Measurements from ENCODE around the gene RAP1GDS1. TPM values are rescaled to one million over a fixed set of nuclear protein-coding genes. Genes with fewer than 3 reads are reported as not detected.

Gene RAP1GDS1
- total and polyA plus RNA-seq, 12 donors, result 5.9 to 38.1 (median 22.8) TPM

DNA sequence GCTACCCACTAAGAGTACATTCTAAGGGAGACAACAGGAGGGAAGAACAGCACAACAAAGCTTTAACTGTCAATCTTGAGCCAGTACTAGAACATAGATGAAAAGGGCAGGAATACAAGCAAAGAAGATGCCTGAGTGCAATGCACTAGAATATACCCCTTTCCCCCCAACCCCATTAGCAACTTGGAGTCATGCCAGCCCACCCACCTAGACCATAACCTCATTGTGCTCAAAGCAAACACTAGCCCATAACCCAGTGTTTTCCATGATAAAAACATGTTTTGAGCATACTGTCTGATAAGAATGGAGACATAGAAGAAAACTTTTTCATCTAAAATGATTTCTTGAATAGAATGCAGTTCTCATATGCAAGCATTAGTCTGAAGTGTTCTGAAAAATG is 183.2 kb downstream of the RAP1GDS1 start:
- H3K4me1 ChIP-seq (replicated peaks in 1 of 2), result peaks cover 5 to 6% of the 10 kb centered on the region in 2 donors
- TF ChIP-seq POLR2A (IDR thresholded peaks at IDR 0.05), result no peak
- TF ChIP-seq, protein P1, sequence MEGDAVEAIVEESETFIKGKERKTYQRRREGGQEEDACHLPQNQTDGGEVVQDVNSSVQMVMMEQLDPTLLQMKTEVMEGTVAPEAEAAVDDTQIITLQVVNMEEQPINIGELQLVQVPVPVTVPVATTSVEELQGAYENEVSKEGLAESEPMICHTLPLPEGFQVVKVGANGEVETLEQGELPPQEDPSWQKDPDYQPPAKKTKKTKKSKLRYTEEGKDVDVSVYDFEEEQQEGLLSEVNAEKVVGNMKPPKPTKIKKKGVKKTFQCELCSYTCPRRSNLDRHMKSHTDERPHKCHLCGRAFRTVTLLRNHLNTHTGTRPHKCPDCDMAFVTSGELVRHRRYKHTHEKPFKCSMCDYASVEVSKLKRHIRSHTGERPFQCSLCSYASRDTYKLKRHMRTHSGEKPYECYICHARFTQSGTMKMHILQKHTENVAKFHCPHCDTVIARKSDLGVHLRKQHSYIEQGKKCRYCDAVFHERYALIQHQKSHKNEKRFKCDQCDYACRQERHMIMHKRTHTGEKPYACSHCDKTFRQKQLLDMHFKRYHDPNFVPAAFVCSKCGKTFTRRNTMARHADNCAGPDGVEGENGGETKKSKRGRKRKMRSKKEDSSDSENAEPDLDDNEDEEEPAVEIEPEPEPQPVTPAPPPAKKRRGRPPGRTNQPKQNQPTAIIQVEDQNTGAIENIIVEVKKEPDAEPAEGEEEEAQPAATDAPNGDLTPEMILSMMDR (IDR thresholded peaks at IDR 0.05), result no peak
- H3K36me3 ChIP-seq (replicated peaks in 1 of 2), result no peaks in the 10 kb centered on the region
- no peak overlapping the region for H3K27ac ChIP-seq
- H3K27me3 ChIP-seq, result no peaks in the 10 kb centered on the region
- intact Hi-C loops (cut with DNase I), result no loop called here
- DNase-seq, result no peak
- H3K9me3 ChIP-seq (replicated peaks in 1 of 3), result no peaks in the 10 kb centered on the region
- no peak overlapping the region for H3K4me3 ChIP-seq

GRCh38 chr4:98446499-98447375 is 185.6 kb downstream of the RAP1GDS1 start:
- WGBS, 4 donors, result 69 to 75% (median 73%) methylated on average over 10 of the region's 10 CpGs
- H3K36me3 ChIP-seq (replicated peaks in 1 of 2), result no peaks in the 10 kb centered on the region
- no peak for TF ChIP-seq POLR2A (IDR thresholded peaks at IDR 0.05)
- TF ChIP-seq, protein P1 (IDR thresholded peaks at IDR 0.05), result no peak
- peak overlapping the region in 2 of 5 donors; percentile 28 to 49 for H3K27ac ChIP-seq
- H3K4me1 ChIP-seq (replicated peaks in 1 of 2), result peaks cover 5 to 6% of the 10 kb centered on the region in 2 donors
- H3K4me3 ChIP-seq, result no peak overlapping the region
- no peaks in the 10 kb centered on the region for H3K27me3 ChIP-seq
- DNase-seq, result peak in 1 of 7 donors; percentile 5
- intact Hi-C loops (cut with DNase I), result no loop called here
- no peaks in the 10 kb centered on the region for H3K9me3 ChIP-seq (replicated peaks in 1 of 3)

DNA sequence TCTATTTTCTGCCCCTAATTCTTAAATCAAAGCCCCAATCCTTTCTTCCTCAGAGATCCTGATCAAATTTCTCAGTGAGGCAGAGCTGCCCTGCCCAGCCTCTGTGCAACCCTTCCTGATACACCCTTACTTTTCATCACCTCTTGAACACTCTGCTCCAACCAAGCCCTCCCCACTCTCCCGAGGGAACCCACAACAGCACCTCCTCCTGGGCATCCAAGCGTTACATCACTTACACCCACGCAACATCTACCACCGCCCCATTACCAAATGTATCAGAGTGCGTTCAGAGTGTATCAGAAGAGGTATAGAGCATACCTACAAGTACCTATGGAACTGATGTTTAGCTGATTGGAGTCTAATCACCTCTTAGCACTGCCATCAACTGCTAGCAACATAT is 186.5 kb downstream of the RAP1GDS1 start:
- no peaks in the 10 kb centered on the region for H3K36me3 ChIP-seq (replicated peaks in 1 of 2)
- H3K27me3 ChIP-seq, result no peaks in the 10 kb centered on the region
- no peaks in the 10 kb centered on the region for H3K9me3 ChIP-seq (replicated peaks in 1 of 3)
- no peak for TF ChIP-seq POLR2A (IDR thresholded peaks at IDR 0.05)
- TF ChIP-seq, protein P1 (IDR thresholded peaks at IDR 0.05), result no peak
- no peak overlapping the region for H3K4me3 ChIP-seq
- WGBS, 4 donors, result 85 to 92% (median 90%) methylated on average over 5 of the region's 5 CpGs
- no peak for DNase-seq
- intact Hi-C loops (cut with DNase I), result no loop called here
- peaks cover 5 to 6% of the 10 kb centered on the region in 2 donors for H3K4me1 ChIP-seq (replicated peaks in 1 of 2)
- H3K27ac ChIP-seq, result peak overlapping the region in 1 of 5 donors; percentile 15

GRCh38 chr4:98448908-98449307 is 187.7 kb downstream of the RAP1GDS1 start:
- peak in 1 of 7 donors; percentile 10 for DNase-seq
- Histone ChIP-seq H3K9me3 (replicated peaks in 1 of 3) (no peaks in the 10 kb centered on the region), H3K27ac (peak overlapping the region in 1 of 5 donors; percentile 15), H3K27me3 (no peaks in the 10 kb centered on the region), H3K4me1 (replicated peaks in 1 of 2) (peaks cover 5 to 6% of the 10 kb centered on the region in 2 donors), H3K36me3 (replicated peaks in 1 of 2) (no peaks in the 10 kb centered on the region), H3K4me3 (no peak overlapping the region)
- intact Hi-C loops (cut with DNase I), result no loop called here
- TF ChIP-seq, protein P1 (IDR thresholded peaks at IDR 0.05), result no peak
- no peak for TF ChIP-seq POLR2A (IDR thresholded peaks at IDR 0.05)

Data from adrenal gland (tissue), 12 donors.